Right lobe of liver (tissue), 6 donors: Measurements from ENCODE around the gene ATAD1. TPM values are rescaled to one million over a fixed set of nuclear protein-coding genes. Genes with fewer than 3 reads are reported as not detected.
A peak's percentile ranks its signal among the peaks of the same experiment; 100 is the strongest.

Source experiments
- ATAC-seq, 4 donors: fragments of 200-7000 bp; cut with Tn5 transposase; one replicate each; pipeline ENCODE4 v1.9.1; 2020; ENCODE audit warnings: mild to moderate bottlenecking in 4 of 4, moderate library complexity in 4 of 4
- DNase-seq, 3 donors: peaks; one replicate each; pipeline ENCODE4 v3.0.0-alpha.2; 2020
- H3K27ac ChIP-seq, 3 donors: fragments of 200-600 bp; one replicate each; pipeline ENCODE4 v1.8.0; 2022
- H3K27me3 ChIP-seq, 2 donors: fragments of 200-600 bp; one replicate each; pipeline ENCODE4 v1.8.0; 2022
- H3K36me3 ChIP-seq, 4 donors: fragments of 200-600 bp; sonication (generic) in 1 of 4; one replicate each; pipeline versions ENCODE4 v1.5.1 to v1.8.0; 2017 to 2022; ENCODE audit warnings: control low read depth in 1 of 4
- H3K4me1 ChIP-seq, 4 donors: fragments of 200-600 bp; sonication (generic) in 1 of 4; one replicate each; pipeline versions ENCODE4 v1.5.1 to v1.8.0; 2017 to 2022; ENCODE audit warnings: control low read depth in 1 of 4
- H3K4me3 ChIP-seq, 3 donors: fragments of 200-600 bp; one replicate each; pipeline ENCODE4 v1.8.0; 2022
- H3K9me3 ChIP-seq, 4 donors: fragments of 200-600 bp; sonication (generic) in 1 of 4; one replicate each; pipeline versions ENCODE4 v1.5.1 to v1.8.0; 2017 to 2022; ENCODE audit warnings: control low read depth in 1 of 4
- CTCF ChIP-seq, 4 donors: fragments of 200-600 bp in 3 of 4; fragments of 450-650 bp in 1 of 4; IDR thresholded peaks; one replicate each; pipeline versions ENCODE4 v1.5.1 to v1.8.0; 2016 to 2022; ENCODE audit warnings: antibody characterized with exemption in 4 of 4, mild to moderate bottlenecking in 2 of 4
- POLR2A ChIP-seq: fragments of 450-650 bp; IDR thresholded peaks from one replicate; pipeline ENCODE4 v1.6.1; 2017; ENCODE audit warnings: antibody characterized with exemption, mild to moderate bottlenecking
- WGBS: methylation state at CpG from one replicate; pipeline ENCODE4 v1.1.6; 2018; ENCODE audit warnings: low coverage, low lambda C conversion rate; ENCODE audit not compliant: insufficient coverage; ENCODE audit errors: missing lambda C conversion rate; 5-methylcytosine and 5-hydroxymethylcytosine counted together
- intact Hi-C, 2 donors: fragments of 100-400 bp; cut with DNase I; formaldehyde crosslinking; loops; one replicate each; pipeline versions ENCODE4 v1.11.2 to v1.14.1; 2022
- total RNA-seq, 6 experiments: library from RNA; depleted of rRNA in 2 of 6; stranded (reverse); fragments of >200 nt in 2 of 6; fragmentation: NEBNext Ultra II Directional in 3 of 6; extraction: Animal tissue kit (Norgen Biotek cat#: 25700) in 3 of 6; gene quantifications; one replicate each; pipeline versions ENCODE4 v1.1.0 to v1.2.4, GENCODE V29; 2016 to 2023
- donor health status: DM: no; HTN: yes; CAD: no.
- donor health status: DM: no; HTN: no; CAD: no.
- donor health status: DM: no; HTN: no; CAD: no.
- donor health status: DM: no; HTN: yes; CAD: no.
- donor health status: DM: no; HTN: yes; CAD: no.

The ATAD1 gene
- total RNA-seq, 6 experiments from 2014 or later, result 17.4 to 24.2 (median 22.3) TPM

- 100% methylated on average over 1 of the region's 1 CpG for WGBS
- DNase-seq (no peak), ATAC-seq (no peak)
- Histone ChIP-seq H3K36me3 (peaks cover 0 to 23% (median 4%) of the 10 kb centered on the region in 4 donors), H3K4me3 (no peak overlapping the region), H3K9me3 (no peaks in the 10 kb centered on the region), H3K4me1 (peaks cover 0 to 9% (median 2%) of the 10 kb centered on the region in 4 donors), H3K27me3 (no peaks in the 10 kb centered on the region), H3K27ac (no peak overlapping the region)
- intact Hi-C loops, result no loop called here
- TF ChIP-seq CTCF (IDR thresholded peaks at IDR 0.05), result no peak
- TF ChIP-seq POLR2A, result no peak
These were observed 97.4 kb downstream of the ATAD1 start for GRCh38 chr10:87720665-87721064.

- Histone ChIP-seq H3K27me3 (no peaks in the 10 kb centered on the region), H3K9me3 (no peaks in the 10 kb centered on the region), H3K4me1 (peaks cover 0 to 16% (median 2%) of the 10 kb centered on the region in 4 donors), H3K4me3 (no peak overlapping the region), H3K36me3 (peaks cover 0 to 43% (median 19%) of the 10 kb centered on the region in 4 donors), H3K27ac (no peak overlapping the region)
- TF ChIP-seq POLR2A (no peak), CTCF (IDR thresholded peaks at IDR 0.05) (no peak)
- intact Hi-C loops, result no loop called here
- 53% methylated on average over 4 of the region's 4 CpGs for WGBS
- peak in 2 of 4 donors; percentile 15 to 21 for ATAC-seq
- DNase-seq, result no peak
These were observed 101.7 kb downstream of the ATAD1 start for GRCh38 chr10:87716348-87716670.

GRCh38 chr10:87715552-87716347 is 102.3 kb downstream of the ATAD1 start:
- Histone ChIP-seq H3K27ac (no peak overlapping the region), H3K4me1 (peaks cover 0 to 16% (median 2%) of the 10 kb centered on the region in 4 donors), H3K9me3 (no peaks in the 10 kb centered on the region), H3K36me3 (peaks cover 2 to 48% (median 20%) of the 10 kb centered on the region in 4 donors), H3K4me3 (no peak overlapping the region), H3K27me3 (no peaks in the 10 kb centered on the region)
- DNase-seq (peak in 1 of 3 donors; percentile 26), ATAC-seq (peak in 3 of 4 donors; percentile 45 to 78 (median 71))
- TF ChIP-seq CTCF (IDR thresholded peaks at IDR 0.05), result no peak
- no peak for TF ChIP-seq POLR2A
- WGBS, result 80% methylated on average over 3 of the region's 3 CpGs
- intact Hi-C loops, result no loop called here

GRCh38 chr10:87713707-87714106 is 104.3 kb downstream of the ATAD1 start:
- Histone ChIP-seq H3K36me3 (peaks cover 2 to 61% (median 22%) of the 10 kb centered on the region in 4 donors), H3K27ac (no peak overlapping the region)

More at GRCh38 chr10:87713707-87714106, 104.3 kb downstream of the ATAD1 start:
- Histone ChIP-seq H3K9me3 (no peaks in the 10 kb centered on the region), H3K27me3 (no peaks in the 10 kb centered on the region), H3K4me1 (peaks cover 0 to 16% (median 2%) of the 10 kb centered on the region in 4 donors), H3K4me3 (no peak overlapping the region)
- intact Hi-C loops, result no loop called here
- WGBS, result 84% methylated on average over 3 of the region's 3 CpGs
- ATAC-seq (no peak), DNase-seq (no peak)
- no peak for TF ChIP-seq POLR2A
- TF ChIP-seq CTCF (IDR thresholded peaks at IDR 0.05), result no peak
